HepG2 (cell line): ENCODE results near the gene PIR. TPM values are rescaled to one million over a fixed set of nuclear protein-coding genes. Genes with fewer than 3 reads are reported as not detected.

Source experiments
- ATF7-NPFF ChIP-seq: sonication (generic); formaldehyde crosslinking; IDR thresholded peaks from 2 replicates; pipeline ENCODE4 v1.8.1; 2023; ENCODE audit warnings: mild to moderate bottlenecking, low read depth, missing genetic modification reagents, moderate library complexity
- CEBPZ ChIP-seq: IDR thresholded peaks from 2 replicates; pipeline ENCODE4 v1.6.1; 2012; ENCODE audit warnings: low read length, improper control_type of control experiment
- CHD2 ChIP-seq: IDR thresholded peaks from 2 replicates; pipeline ENCODE4 v1.6.1; 2011; ENCODE audit warnings: low read depth, low read length, improper control_type of control experiment
- E2F1 ChIP-seq: sonication (generic); formaldehyde crosslinking; IDR thresholded peaks from 2 replicates; pipeline ENCODE4 v1.5.0; 2020; ENCODE audit warnings: missing genetic modification reagents
- ESRRA ChIP-seq: sonication (generic); formaldehyde crosslinking; IDR thresholded peaks from 2 replicates; pipeline ENCODE4 v1.5.1; 2020; ENCODE audit warnings: mild to moderate bottlenecking, low read depth, missing genetic modification reagents
- FOXA3 ChIP-seq: IDR thresholded peaks from 2 replicates; pipeline ENCODE4 v1.6.1; 2016; ENCODE audit warnings: missing genetic modification reagents, missing compliant biosample characterization
- HMG20A ChIP-seq: IDR thresholded peaks from 2 replicates; pipeline ENCODE4 v1.6.1; 2016; ENCODE audit warnings: borderline replicate concordance
- HMGA1 ChIP-seq: sonication (generic); formaldehyde crosslinking; conservative IDR thresholded peaks from 2 replicates; pipeline ENCODE4 v1.4.0; 2020; ENCODE audit warnings: missing genetic modification reagents
- IRX3 ChIP-seq: sonication (generic); formaldehyde crosslinking; IDR thresholded peaks from 2 replicates; pipeline ENCODE4 v1.8.1; 2023; ENCODE audit warnings: mild to moderate bottlenecking, low read depth, missing genetic modification reagents, borderline replicate concordance
- KLF15 ChIP-seq: sonication (generic); formaldehyde crosslinking; IDR thresholded peaks from 2 replicates; pipeline ENCODE4 v1.8.1; 2023; ENCODE audit warnings: borderline replicate concordance, mild to moderate bottlenecking, inconsistent platforms, missing genetic modification reagents, mixed read lengths
- KMT2A ChIP-seq: sonication (generic); formaldehyde crosslinking; IDR thresholded peaks from 2 replicates; pipeline ENCODE4 v1.4.0; 2020; ENCODE audit warnings: missing genetic modification reagents
- MED1 ChIP-seq: sonication (generic); formaldehyde crosslinking; IDR thresholded peaks from 2 replicates; pipeline ENCODE4 v1.4.0; 2020; ENCODE audit warnings: missing genetic modification reagents
- ONECUT2 ChIP-seq: sonication (generic); formaldehyde crosslinking; IDR thresholded peaks from 2 replicates; pipeline ENCODE4 v1.4.0; 2020; ENCODE audit warnings: missing genetic modification reagents
- RARA ChIP-seq: IDR thresholded peaks from 2 replicates; pipeline ENCODE4 v1.6.1; 2016; ENCODE audit warnings: missing genetic modification reagents, missing compliant biosample characterization
- RORA ChIP-seq: sonication (generic); formaldehyde crosslinking; IDR thresholded peaks from 2 replicates; pipeline ENCODE4 v1.5.0; 2020; ENCODE audit warnings: mild to moderate bottlenecking, missing genetic modification reagents, moderate library complexity
- SNAPC5 ChIP-seq: sonication (generic); formaldehyde crosslinking; IDR thresholded peaks from 2 replicates; pipeline ENCODE4 v1.8.1; 2023; ENCODE audit warnings: mild to moderate bottlenecking, missing genetic modification reagents, borderline replicate concordance
- SRF ChIP-seq: IDR thresholded peaks from 2 replicates; pipeline ENCODE4 v1.6.1; 2011; ENCODE audit warnings: mild to moderate bottlenecking, low read depth, low read length, moderate library complexity
- THAP7 ChIP-seq: sonication (generic); formaldehyde crosslinking; IDR thresholded peaks from 2 replicates; pipeline ENCODE4 v1.8.1; 2023; ENCODE audit warnings: mild to moderate bottlenecking, missing genetic modification reagents
- TP53 ChIP-seq: sonication (generic); formaldehyde crosslinking; conservative IDR thresholded peaks from 2 replicates; pipeline ENCODE4 v1.4.0; 2020; ENCODE audit warnings: missing genetic modification reagents
- YEATS2 ChIP-seq: sonication (generic); formaldehyde crosslinking; IDR thresholded peaks from 2 replicates; pipeline ENCODE4 v1.4.0; 2020; ENCODE audit warnings: missing genetic modification reagents, borderline replicate concordance
- ZBTB38 ChIP-seq: sonication (generic); formaldehyde crosslinking; IDR thresholded peaks from 2 replicates; pipeline ENCODE4 v1.5.1; 2020; ENCODE audit warnings: mild to moderate bottlenecking, missing genetic modification reagents
- ZFP36L2 ChIP-seq: sonication (generic); formaldehyde crosslinking; IDR thresholded peaks from 2 replicates; pipeline ENCODE4 v1.4.0; 2020; ENCODE audit warnings: missing genetic modification reagents
- ZKSCAN1 ChIP-seq: fragments of 150-350 bp; IDR thresholded peaks from 2 replicates; pipeline ENCODE4 v1.6.1; 2014; ENCODE audit warnings: low read length
- ZNF205 ChIP-seq: IDR thresholded peaks from 2 replicates; pipeline ENCODE4 v1.6.1; 2018; ENCODE audit warnings: missing biosample characterization, missing genetic modification reagents
- ZNF296 ChIP-seq: sonication (generic); formaldehyde crosslinking; conservative IDR thresholded peaks from 2 replicates; pipeline ENCODE4 v1.5.0; 2020; ENCODE audit warnings: mild to moderate bottlenecking, missing genetic modification reagents
- ZNF430 ChIP-seq: sonication (generic); formaldehyde crosslinking; IDR thresholded peaks from 2 replicates; pipeline ENCODE4 v1.9.0; 2021; ENCODE audit warnings: mild to moderate bottlenecking, missing genetic modification reagents
- ZNF567 ChIP-seq: sonication (generic); formaldehyde crosslinking; IDR thresholded peaks from 2 replicates; pipeline ENCODE4 v1.8.1; 2023; ENCODE audit warnings: mild to moderate bottlenecking, missing genetic modification reagents, borderline replicate concordance
- ZNF644 ChIP-seq: IDR thresholded peaks from 2 replicates; pipeline ENCODE4 v1.6.1; 2016; ENCODE audit warnings: low read depth
- polyA plus RNA-seq, 8 experiments: library from polyadenylated mRNA; depleted of rRNA in 3 of 8; stranded (reverse) in 7 of 8; unstranded in 1 of 8; fragments of >200 nt; fragmentation: Illumina TruSeq in 4 of 8; extraction: Trizol in 4 of 8; gene quantifications; 2 replicates each; pipeline versions ENCODE4 v1.2.1 to v1.2.3, GENCODE V29; 2011 to 2016; ENCODE audit warnings: low read depth in 4 of 8, missing spikeins in 1 of 8, mixed read lengths in 1 of 8; ENCODE audit not compliant: insufficient read depth in 1 of 8
- total RNA-seq, 5 experiments: library from RNA; depleted of rRNA; stranded (reverse); fragments of >200 nt; fragmentation: Illumina TruSeq; extraction: Trizol; gene quantifications; 2 replicates each; pipeline ENCODE4 v1.2.3, GENCODE V29; 2016; ENCODE audit warnings: low read depth in 1 of 5

Gene PIR
- total and polyA plus RNA-seq, 2 of the 13 experiments (the other 11 are each of a cell fraction or from before 2014, with no cell fraction given), result 12.2 to 38.0 TPM

- TF ChIP-seq SRF (no peak), SNAPC5 (CRISPR knock-in tag) (no peak), FOXA3 (CRISPR knock-in tag) (no peak), ZNF205 (CRISPR knock-in tag) (no peak), ONECUT2 (CRISPR knock-in tag) (no peak), HMG20A (CRISPR knock-in tag) (no peak), THAP7 (CRISPR knock-in tag) (no peak), RARA (CRISPR knock-in tag) (no peak), ESRRA (no peak), KLF15 (CRISPR knock-in tag) (no peak), CEBPZ (no peak), ZBTB38 (CRISPR knock-in tag) (no peak), ZKSCAN1 (no peak), CHD2 (no peak), ZNF567 (CRISPR knock-in tag) (no peak), ZFP36L2 (CRISPR knock-in tag) (no peak), ZNF644 (CRISPR knock-in tag) (no peak), YEATS2 (CRISPR knock-in tag) (no peak), TP53 (CRISPR knock-in tag) (no peak), IRX3 (CRISPR knock-in tag) (no peak), HMGA1 (CRISPR knock-in tag) (no peak), E2F1 (CRISPR knock-in tag) (no peak), ZNF430 (no peak), ZNF296 (CRISPR knock-in tag) (no peak), RORA (no peak), KMT2A (0 out of 2 replicates have a peak, but pooled peaks have one; percentile 53), MED1 (CRISPR knock-in tag) (no peak), ATF7-NPFF (CRISPR knock-in tag) (no peak)
Observed at GRCh38 chrX:15493118-15493962, at the start of gene PIR (continued).
